ENCODE data around the gene LONP1.
"Not testable (repeated sequence)": the region's sequence is repeated elsewhere in the genome, so short reads cannot be mapped to it uniquely, and the experiment has no call there.

The LONP1 gene, protein sequence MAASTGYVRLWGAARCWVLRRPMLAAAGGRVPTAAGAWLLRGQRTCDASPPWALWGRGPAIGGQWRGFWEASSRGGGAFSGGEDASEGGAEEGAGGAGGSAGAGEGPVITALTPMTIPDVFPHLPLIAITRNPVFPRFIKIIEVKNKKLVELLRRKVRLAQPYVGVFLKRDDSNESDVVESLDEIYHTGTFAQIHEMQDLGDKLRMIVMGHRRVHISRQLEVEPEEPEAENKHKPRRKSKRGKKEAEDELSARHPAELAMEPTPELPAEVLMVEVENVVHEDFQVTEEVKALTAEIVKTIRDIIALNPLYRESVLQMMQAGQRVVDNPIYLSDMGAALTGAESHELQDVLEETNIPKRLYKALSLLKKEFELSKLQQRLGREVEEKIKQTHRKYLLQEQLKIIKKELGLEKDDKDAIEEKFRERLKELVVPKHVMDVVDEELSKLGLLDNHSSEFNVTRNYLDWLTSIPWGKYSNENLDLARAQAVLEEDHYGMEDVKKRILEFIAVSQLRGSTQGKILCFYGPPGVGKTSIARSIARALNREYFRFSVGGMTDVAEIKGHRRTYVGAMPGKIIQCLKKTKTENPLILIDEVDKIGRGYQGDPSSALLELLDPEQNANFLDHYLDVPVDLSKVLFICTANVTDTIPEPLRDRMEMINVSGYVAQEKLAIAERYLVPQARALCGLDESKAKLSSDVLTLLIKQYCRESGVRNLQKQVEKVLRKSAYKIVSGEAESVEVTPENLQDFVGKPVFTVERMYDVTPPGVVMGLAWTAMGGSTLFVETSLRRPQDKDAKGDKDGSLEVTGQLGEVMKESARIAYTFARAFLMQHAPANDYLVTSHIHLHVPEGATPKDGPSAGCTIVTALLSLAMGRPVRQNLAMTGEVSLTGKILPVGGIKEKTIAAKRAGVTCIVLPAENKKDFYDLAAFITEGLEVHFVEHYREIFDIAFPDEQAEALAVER

DNA sequence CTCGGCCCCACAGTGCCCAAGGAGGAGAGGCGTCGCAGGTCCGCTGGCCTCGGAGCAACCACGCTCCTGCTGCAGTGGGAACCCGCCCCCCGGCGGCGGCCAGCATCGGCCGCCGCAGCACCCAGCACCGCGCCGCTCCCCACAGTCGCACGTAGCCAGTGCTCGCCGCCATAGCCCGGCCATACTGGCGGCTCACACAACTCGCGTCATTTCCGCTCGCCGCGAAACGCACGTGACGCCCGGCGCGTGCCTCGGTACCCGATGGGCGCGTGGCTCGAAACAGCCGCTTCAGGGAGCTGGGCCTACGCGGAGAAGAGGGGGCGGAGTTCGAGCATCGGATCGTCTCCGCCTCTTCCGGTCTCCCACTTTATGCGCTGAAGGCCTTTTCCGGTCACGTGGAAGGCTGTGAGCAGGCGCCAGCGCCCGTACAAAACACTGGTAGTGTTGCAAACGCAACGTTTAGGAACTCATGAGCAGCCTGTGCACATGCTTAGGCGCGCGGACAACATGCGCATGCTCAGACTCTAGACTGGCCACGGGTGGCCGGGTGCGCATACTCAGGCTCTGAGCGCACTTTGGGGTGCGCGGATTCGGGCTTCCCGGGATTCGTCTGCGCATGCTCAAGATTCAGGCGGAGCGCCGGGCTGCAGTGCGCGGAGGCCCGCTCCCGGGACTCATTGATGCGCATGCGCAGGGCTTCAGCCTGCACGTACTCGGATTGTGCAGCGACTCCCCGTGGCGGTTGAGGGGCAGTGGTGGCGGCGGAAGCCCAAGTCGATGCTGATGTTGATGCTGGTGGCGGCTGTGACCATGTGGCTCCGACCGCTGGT is at the start of gene LONP1, which contains the start of gene CATSPERD:
LONP1 (minus strand) TSS at position 186 of the 830 bp plus-strand sequence; CDS start at position 172, 14 bp downstream.
CATSPERD (plus strand) TSS at position 677 of the 830 bp plus-strand sequence; CDS start at position 778, 101 bp downstream.
- peak; percentile 95 for DNase-seq (ENCODE audit: low read depth)

DNA sequence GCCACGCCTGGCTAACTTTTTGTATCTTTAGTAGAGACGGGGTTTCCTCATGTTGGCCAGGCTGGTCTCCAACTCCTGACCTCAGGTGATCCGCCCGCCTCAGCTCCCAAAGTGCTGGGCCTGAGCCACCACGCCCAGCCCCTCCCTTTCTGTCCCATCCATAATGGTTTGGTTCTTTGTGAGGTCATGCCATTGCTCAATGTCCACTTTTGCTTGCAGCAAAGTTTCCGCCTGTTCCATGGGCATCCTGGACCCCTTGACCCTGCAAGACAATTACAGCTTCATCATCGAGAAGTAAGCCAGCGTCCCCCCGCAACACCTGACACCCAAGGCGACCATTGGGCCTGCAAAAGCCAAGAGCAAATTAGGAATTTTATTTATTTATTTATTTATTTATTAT is 48.0 kb upstream of the LONP1 start:
- DNase-seq (ENCODE audit: low read depth), result no peak

DNA sequence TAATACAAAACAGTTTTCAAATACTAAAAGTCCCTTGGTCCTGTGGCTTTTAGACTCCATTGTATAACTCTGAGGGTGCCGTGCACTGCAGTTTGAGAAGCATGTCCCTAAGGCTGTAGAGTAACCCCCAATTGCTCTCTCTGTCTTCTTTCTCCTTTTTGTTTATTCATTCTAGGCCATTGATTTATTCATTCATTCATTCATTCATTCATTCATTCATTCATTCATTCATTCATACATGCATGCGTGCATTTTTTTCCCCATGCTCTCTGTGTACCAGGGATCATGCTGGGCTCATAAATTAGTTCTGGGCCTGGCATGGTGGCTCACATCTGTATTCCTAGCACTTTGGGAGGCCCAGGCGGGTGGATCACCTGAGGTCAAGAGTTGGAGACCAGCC is 45.3 kb upstream of the LONP1 start:
- no peak for DNase-seq (ENCODE audit: low read depth)

DNA sequence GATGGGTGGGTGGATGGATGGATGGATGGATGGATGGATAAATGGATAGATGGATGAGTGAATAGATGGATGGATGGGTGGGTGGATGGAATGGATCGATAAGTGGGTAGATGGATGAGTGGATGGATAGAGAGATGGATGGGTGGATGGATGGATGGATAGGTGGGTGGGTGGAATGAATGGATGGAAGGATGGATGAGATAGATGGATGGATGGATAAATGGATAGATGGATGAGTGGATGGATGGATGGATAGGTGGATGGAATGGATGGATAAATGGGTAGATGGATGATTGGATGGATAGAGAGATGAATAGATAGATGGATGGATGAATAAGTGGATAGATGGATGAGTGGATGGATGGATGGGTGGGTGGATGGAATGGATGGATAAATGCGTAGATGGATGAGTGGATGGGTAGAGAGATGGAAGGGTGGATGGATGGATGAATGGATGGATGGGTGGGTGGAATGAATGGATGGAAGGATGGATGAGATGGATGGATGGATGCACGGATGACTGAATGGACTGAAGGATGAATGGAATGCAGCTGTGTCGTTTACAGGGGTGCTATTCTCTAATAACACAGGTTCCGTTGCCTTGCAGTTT is 42.8 kb upstream of the LONP1 start:
- no peak for DNase-seq (ENCODE audit: low read depth)

DNA sequence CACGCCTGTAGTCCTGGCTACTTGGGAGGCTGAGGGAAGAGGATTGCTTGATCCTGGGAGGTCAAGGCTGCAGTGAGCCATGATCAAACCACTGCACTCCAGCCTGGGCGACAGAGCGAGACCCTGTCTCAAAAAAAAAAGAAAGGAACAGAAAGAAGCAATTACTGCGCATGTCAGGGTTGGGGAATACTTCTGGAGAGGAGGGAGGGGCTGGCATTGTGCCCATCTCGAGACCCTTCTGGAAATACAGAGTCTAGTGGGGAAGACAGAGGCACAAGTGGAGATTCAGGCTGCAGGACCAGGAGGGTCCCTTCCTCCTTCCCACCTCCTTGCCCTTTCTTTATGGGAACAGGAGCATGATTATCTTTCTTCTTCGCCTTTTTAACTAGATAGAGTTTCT is 33.8 kb upstream of the LONP1 start:
- no peak for DNase-seq (ENCODE audit: low read depth)

DNA sequence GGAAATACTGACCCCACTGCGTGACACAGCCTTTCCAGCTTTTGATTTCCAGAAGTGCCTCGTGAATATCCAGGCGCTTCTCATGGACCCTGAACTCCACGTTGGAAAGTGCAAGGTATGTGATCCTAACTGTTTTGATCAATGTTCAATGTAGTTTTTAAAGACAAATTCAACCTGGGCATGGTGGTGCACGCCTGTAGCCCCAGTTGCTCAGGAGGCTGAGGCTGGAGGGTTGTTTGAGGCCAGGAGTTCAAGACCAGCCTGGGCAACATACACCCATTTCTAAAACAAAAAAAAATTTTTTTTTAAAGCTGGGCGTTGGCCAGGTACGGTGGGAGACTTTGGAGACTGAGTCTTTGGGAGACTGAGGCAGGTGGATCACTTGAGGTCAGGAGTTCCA is 31.8 kb upstream of the LONP1 start:
- DNase-seq (ENCODE audit: low read depth), result no peak

DNA sequence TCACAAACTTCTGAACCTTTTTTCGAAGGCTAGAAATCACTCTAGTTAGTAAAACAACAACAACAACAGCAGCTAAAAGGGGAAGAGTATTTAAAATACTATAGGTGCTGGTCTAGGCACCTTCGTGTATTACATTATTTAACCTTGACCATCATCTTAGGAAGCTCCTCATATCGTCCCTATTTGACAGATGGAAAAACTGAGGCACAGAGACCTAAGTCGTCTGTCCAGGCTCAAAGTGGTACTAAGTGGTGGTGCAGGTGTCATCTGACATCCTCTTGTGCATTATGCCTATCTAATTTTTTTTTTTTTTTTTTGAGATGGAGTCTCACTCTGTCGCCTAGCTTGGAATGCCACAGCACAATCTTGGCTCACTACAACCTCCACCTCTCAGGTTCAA is 29.6 kb upstream of the LONP1 start:
- DNase-seq (ENCODE audit: low read depth), result no peak

DNA sequence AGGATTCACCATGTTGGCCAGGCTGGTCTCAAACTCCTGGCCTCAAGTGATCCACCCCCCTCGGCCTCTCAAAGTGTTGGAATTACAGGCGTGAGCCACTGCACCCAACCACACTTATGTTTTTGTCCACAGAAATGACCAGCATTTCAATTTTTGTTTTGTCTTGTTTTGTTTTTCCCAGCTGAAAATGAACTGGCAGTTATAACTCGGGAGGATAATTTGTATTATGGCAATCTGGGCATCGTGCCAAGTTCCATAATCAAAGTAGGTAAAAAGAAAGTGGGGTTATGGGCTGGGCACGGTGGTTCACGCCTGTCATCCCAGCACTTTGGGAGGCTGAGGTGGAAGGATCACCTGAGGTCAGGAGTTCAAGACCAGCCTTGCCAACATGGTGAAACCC is 29.0 kb upstream of the LONP1 start:
- DNase-seq (ENCODE audit: low read depth), result not testable (repeated sequence)

DNA sequence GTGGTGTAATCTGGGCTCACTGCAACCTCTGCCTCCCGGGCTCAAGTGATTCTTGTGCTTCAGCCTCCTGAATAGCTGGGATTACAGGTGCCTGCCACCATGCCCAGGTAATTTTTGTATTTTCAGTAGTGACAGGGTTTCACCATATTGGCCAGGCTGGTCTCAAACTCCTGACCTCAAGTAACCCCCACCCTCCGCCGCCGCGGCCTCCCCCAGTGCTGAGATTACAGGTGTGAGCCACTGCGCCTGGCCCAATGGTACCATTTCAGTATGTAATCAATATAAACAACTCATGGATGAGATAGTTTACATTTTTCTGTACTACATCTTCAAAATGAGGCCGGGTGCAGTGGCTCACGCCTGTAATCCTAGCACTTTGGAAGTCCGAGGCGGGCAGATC is 25.1 kb upstream of the LONP1 start:
- DNase-seq (ENCODE audit: low read depth), result not testable (repeated sequence)

DNA sequence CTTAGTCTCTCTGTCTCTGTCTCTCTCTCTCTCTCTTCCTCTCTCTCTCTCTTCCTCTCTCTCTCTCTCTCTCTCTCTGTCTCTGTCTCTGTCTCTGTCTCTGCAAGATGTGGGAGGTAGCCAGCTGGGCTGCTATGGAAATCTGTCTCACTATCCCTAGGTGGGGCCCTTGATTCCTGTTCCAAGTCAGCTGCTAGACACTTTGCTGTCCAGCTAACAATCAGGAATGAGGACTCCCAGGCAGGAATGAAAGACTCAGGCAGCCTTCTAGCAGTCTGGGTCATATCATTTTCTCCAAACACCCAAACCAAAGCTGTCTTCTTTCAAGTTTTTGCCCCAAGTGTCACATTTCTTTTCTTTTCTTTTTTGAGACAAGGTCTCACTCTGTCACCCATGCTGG is 23.7 kb upstream of the LONP1 start:
- DNase-seq (ENCODE audit: low read depth), result no peak

DNA sequence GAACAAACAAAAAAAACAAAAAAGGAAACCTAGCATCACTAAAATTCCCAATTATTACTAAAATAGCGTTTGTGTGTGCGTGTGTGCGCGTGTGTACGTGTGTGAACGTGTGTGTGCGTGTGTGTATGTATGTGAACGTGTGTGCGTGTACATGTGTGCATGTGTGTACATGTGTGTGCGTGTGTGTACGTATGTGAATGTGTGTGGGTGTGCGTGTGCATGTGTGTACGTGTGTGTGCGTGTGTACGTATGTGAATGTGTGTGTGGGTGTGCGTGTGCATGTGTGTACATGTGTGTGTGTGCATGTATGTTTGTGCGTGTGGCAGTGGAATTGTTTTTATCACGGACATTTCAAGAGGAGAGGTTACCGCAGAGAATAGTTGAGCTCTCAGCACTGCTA is 22.1 kb upstream of the LONP1 start:
- DNase-seq (ENCODE audit: low read depth), result no peak

DNA sequence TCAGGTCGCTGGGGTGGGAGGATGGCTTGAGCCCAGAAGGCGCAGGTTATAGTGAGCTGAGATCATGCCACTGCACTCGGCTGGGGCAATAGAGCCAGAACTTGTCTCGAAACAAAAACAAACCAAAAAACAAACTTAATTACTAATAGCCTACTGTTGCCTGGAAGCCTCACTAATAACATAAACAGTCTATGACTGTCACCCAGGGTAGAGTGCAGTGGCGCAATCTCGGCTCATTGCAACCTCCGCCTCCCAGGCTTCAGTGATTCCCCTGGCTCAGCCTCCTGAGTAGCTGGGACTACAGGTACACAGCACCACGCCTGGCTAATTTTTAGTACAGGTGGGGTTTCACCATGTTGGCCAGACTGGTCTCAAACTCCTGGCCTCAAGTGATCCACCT is 18.5 kb upstream of the LONP1 start:
- DNase-seq (ENCODE audit: low read depth), result no peak

DNA sequence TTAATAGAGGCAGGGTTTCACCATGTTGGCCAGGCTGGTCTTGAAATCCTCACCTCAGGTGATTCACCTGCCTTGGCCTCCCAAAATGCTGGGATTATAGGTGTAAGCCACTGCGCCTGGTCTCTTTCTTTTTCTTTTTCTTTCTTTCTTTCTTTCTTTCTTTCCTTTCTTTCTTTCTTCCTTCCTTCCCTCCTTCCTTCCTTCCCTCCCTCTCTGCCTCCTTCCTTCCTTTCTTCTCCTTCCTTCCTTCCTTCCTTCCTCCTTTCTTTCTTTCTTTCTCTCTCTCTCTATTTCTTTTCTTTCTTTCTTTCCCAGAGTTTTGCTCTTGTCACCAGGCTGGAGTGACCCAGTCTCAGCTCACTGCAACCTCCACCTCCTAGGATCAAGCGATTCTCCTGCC is 13.2 kb upstream of the LONP1 start:
- DNase-seq (ENCODE audit: low read depth), result not testable (repeated sequence)

DNA sequence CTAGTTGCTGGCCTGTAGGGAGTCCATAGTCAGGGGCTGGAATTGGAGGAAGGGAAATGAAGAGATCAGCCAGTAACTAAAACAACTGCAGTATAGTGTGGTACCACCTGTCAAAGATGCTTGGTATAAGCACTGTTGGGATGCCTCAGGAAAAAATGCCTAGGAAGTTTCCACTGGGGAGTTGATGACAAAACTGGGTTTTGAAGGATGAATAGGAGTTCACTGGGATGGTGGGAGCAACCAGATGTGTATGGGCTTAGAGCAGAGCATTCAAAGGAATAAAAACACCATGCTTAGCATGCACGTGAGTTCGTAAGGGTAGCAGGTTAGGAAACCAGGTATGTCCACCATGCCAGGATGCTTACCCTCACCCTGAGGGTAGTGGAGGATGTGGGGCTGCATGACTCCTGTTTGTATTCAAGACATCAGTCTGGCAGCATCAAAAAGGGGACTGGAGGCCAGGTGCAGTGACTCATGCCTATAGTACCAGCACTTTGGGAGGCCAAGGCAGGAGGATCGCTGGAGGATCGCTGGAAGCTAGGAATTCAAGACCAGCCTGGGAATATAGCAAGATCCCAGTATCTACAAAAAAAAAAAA is 7.6 kb upstream of the LONP1 start:
- DNase-seq (ENCODE audit: low read depth), result no peak

DNA sequence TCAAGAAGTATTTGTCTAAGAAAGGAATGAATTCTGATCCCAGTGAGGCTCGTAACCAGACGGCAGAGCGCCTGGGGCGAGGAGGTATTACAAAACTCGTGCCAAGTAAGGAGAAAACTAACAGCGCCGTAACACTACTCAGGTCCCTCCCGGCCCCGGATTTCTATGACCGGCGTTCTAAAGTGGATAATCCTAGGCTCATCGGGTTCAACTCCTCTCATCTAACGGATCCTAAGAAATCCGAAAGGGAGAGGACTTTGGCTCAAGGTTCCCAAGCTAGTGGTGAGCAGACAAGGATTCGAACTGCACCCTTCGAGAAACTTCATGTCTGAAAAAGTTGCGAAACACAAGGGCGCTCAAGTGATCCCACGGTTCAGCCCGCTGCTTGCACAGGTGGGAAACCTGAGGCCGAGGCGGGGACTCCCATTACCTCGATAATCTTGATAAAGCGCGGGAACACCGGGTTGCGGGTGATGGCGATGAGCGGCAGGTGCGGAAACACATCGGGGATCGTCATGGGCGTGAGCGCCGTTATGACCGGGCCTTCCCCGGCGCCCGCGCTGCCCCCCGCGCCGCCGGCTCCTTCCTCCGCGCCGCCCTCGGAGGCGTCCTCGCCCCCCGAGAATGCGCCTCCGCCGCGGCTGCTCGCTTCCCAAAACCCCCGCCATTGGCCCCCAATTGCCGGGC is 529 bp downstream of the LONP1 start:
- no peak for DNase-seq (ENCODE audit: low read depth)

DNA sequence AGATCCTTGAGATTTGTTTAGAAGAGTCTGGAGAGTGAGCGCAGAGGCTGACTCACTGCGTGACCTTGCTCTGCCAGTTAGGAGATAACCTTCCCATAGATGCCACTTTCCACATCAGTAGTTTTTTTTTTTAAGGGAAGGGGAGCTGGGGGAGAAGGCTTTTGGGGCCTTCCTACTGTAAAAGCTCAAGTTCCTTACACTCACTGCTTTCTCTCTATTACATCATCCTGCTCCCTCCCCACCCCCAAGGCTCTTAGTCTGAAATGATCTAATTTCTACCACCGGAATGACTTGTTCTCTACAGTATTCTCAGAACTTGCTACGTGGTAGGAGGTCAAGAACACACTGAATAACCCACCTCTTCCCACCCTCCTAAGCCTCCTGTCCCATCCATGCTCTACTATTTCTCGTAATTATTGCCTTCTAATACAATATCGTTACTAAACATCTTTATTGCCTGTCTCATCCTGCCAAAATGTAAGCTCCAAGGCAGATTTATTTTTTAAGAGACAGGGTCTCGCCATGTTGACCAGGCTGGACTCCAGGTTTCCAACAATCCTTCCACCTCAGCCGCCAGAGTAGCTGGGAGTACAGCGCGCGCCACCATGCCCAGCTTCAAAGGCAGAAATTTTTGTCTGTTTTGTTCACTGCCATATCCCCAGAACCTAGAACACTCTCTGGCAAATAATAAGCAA is 1.2 kb downstream of the LONP1 start:
- peak; percentile 36 for DNase-seq (ENCODE audit: low read depth)

DNA sequence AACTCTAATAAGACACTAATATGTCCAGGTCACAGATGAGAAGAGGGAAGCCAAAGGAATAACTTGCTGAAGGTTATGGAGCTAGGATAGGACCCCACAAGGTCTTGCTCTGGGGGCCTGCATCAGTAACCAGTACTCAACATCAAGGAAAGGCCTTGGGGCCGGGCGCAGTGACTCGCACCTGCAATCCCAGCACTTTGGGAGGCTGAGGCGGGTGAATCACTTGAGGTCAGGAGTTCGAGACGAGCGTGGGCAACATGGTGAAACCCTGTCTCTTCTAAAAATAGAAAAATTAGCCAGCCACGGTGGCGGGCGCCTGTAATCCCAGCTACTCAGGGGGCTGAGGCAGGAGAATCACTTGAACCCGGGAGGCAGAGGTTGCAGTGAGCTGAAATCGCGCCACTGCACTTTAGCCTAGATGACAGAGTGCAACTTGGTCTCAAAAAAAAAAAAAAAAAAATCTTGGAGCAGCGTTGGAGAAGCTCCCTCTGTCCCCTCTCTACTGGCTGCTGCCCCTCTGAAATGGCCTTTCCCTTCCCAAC is 1.8 kb downstream of the LONP1 start:
- DNase-seq (ENCODE audit: low read depth), result peak; percentile 33

DNA sequence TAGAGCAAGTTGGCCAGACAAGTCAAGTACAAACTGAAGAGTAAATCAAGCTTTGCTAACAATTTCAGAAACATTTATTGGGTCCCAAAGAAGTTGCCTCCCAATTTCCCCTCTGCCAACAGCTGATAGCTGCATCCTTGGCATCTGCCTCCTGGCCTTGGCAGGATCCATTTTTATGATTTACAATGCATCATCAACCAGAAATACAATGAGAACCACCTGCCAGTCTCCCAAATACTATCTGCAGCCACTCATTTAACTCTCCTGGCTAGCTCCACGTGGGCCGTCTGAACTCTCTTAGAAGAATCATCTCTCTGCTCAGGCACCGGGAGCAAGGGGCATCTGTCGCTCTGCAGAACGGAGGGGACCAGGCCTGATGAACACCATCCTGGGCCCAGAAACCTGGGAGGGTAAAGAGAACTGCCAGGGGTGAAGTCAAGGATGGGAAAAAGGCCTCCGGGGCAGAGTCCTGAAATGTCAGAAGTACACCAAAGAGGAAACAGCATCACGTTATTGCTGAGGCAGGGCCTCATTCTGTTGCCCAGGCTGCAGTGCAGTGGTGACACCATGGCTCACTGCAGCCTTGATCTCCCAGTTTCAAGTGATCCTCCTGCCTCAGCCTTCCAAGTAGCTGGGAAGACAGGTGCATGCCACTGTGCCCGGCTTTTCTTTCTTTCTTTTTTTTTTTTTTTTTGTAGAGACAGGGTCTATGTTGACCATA is 2.6 kb downstream of the LONP1 start:
- no peak for DNase-seq (ENCODE audit: low read depth)

DNA sequence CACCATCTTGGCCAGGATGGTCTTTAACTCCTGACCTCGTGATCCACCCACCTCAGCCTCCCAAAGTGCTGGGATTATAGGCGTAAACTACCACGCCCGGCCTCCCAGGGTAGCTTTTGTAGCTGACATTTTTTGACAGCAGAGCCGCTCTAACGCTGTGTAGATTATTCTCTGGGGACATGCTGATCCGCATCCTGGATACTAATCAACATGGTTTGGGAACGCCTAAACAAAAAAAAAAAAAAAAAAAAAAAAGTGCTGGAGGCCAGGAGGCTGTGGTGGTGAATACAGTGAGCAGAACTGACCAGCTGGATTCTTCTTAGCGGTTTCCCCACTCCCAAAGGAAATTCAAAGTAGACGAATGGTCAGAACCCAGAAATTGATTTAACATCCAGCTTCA is 5.1 kb downstream of the LONP1 start:
- no peak for DNase-seq (ENCODE audit: low read depth)
